ENCODE data around the gene TBC1D5.

The TBC1D5 gene

DNA sequence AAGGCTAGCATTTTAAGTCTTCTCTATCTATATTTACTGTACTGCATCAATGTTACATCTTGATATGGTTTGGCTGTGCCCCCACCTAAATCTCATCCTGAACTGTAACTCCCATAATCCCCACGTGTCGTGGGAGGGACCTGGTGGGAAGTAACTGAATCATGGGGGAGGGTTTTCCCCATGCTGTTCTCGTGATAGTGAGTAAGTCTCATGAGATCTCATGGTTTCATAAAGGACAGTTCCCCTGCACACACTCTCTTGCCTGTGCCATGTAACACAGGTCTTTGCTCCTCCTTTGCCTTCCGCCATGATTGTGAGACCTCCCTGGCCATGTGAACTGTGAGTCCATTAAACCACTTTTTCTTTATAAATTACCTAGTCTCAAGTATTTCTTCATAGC, 161.5 kb downstream of the TBC1D5 start:
- Mint-ChIP-seq H3K4me3 (no peak overlapping the region), H3K36me3 (peaks cover 14% of the 10 kb centered on the region), H3K9me3 (no peaks in the 10 kb centered on the region), H3K27me3 (no peaks in the 10 kb centered on the region), H3K4me1 (peaks cover 8% of the 10 kb centered on the region), H3K27ac (no peak overlapping the region)
- no peak for ATAC-seq

DNA sequence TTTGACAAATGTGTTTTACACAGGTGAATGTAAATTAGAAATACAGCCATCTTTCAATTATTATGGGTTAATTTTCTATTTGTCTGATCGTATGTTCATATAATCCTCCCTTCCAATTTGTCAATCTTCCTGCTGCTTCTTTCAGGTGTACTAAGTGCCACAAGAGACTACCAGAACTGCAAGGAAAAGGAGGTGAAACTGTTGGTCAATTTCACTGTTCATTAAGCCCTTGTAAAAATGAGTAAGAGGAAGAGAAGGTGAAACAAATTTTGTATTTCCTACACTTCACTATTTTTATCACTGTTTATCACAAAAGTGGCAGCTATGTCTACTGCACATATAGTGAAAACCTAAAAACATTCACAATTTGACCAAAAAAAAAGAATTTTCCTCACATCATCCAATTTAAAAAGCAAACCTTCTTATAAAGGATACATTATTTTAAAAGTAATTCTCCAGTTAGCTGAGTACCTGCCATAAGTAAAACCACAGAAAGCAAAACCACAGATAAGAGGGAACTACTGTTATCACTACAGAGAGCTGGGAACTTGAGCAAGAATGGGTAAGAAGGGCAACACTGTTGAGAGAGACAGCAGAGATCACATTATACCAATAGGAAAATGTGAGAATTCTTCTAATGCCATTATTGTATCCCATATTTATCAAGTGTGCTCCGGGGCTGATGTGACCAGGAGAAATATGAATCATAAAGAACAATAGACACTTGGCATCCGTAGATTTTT, 163.0 kb downstream of the TBC1D5 start:
- ATAC-seq = peak; percentile 96
- Mint-ChIP-seq H3K9me3 (no peaks in the 10 kb centered on the region), H3K27ac (peak overlapping the region; percentile 44), H3K4me1 (no peaks in the 10 kb centered on the region), H3K4me3 (no peak overlapping the region), H3K27me3 (no peaks in the 10 kb centered on the region), H3K36me3 (peaks cover 8% of the 10 kb centered on the region)

DNA sequence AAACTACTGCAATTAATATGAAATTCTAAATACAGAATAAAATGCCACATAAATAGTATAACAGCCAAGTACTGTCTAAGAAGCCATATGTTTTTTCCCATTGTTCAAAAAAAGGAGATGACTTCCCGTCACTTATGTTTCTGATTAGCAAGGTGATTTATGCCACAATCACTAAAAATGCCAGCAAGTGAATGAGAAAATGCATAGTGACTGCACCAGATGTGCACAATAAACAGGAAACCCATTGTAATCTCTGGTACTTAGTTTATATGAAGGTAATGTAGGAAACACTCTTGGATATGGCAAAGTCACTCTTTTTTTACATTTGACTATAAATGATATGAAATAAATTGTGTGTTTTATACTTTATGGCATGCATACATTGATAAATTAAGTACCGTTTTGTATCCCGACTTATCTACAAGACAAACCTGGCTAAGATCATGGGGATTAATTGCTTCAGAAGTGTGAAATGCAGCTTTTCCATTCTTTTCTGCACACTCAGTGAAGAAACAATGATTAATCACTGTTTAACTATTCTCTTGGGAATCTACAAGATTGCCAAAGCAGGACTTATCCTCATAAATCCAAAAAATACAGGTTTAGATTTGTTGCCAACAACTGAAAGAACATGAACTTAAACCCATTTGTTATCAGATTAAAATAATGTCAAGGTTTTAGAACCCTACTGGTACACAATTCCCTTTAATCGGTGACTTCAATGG, 164.5 kb downstream of the TBC1D5 start:
- no peak overlapping the region for H3K27ac Mint-ChIP-seq
- H3K9me3 Mint-ChIP-seq = no peaks in the 10 kb centered on the region
- H3K4me1 Mint-ChIP-seq = no peaks in the 10 kb centered on the region
- no peak overlapping the region for H3K4me3 Mint-ChIP-seq
- H3K36me3 Mint-ChIP-seq = no peaks in the 10 kb centered on the region
- H3K27me3 Mint-ChIP-seq = no peaks in the 10 kb centered on the region
- no peak for ATAC-seq

DNA sequence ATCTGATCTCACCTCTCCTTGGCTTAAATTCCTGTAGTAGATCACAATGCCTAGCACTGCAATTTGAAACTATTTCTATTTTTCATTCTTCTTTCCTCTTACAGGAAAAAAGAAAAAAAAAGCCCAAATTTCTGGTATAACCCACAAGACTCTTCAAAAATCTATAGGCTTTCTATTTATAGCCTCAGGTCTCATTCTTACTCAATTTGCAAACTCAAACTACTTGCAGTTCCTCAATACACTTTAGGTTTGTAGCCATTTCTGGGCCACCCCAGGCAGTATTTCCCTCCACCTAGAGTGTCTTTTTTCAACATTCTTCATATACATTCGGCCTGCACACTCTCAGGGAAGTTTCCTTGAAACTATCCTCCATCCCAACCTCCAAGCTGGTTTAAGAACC, 169.0 kb downstream of the TBC1D5 start:
- H3K4me3 Mint-ChIP-seq = no peak overlapping the region
- H3K4me1 Mint-ChIP-seq = no peaks in the 10 kb centered on the region
- no peak overlapping the region for H3K27ac Mint-ChIP-seq
- peak; percentile 88 for ATAC-seq
- no peaks in the 10 kb centered on the region for H3K36me3 Mint-ChIP-seq
- H3K27me3 Mint-ChIP-seq = no peaks in the 10 kb centered on the region
- H3K9me3 Mint-ChIP-seq = no peaks in the 10 kb centered on the region

DNA sequence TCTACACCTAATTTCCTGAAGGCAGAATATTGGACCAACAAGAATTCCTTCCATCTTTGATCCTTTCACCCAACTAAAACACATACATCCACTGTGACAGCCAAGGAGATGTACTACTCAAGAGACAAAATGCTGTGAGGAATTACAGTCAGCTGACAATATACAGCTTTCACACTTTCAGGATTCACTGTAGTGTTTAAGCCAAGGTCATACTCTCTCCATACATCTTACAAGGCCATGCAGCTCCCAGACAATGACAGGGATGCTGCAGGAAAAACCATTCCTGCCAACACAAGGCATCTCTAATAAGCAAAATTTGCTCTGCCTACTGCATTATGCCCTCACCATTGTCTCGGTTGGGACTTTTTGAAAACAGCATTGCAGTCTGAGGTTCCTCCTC, 170.7 kb downstream of the TBC1D5 start:
- Mint-ChIP-seq H3K36me3 (no peaks in the 10 kb centered on the region), H3K4me3 (no peak overlapping the region), H3K27ac (no peak overlapping the region), H3K9me3 (no peaks in the 10 kb centered on the region), H3K4me1 (no peaks in the 10 kb centered on the region), H3K27me3 (no peaks in the 10 kb centered on the region)
- ATAC-seq = no peak

DNA sequence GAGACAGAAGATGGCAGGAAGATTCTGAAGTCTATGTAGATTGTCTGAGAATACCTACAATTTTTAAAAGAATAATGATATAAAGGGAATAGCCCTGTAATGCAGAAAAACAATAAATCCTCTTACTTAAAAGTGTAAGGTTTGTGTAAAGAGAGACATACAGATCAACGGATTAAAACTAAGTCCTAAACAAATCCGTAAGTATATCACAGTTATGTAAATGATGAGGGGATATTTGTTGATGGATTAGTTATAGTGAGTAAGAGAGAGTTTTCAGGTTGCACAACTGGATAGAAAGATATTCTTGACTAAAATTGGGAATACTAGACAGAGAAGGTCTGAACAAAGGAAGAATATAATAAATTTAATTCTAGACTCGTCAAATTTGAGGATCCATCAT, 179.6 kb downstream of the TBC1D5 start:
- peaks cover 9% of the 10 kb centered on the region for H3K36me3 Mint-ChIP-seq
- no peak overlapping the region for H3K4me3 Mint-ChIP-seq
- no peak for ATAC-seq
- H3K27me3 Mint-ChIP-seq = no peaks in the 10 kb centered on the region
- H3K9me3 Mint-ChIP-seq = no peaks in the 10 kb centered on the region
- H3K4me1 Mint-ChIP-seq = peaks cover 7% of the 10 kb centered on the region
- no peak overlapping the region for H3K27ac Mint-ChIP-seq

DNA sequence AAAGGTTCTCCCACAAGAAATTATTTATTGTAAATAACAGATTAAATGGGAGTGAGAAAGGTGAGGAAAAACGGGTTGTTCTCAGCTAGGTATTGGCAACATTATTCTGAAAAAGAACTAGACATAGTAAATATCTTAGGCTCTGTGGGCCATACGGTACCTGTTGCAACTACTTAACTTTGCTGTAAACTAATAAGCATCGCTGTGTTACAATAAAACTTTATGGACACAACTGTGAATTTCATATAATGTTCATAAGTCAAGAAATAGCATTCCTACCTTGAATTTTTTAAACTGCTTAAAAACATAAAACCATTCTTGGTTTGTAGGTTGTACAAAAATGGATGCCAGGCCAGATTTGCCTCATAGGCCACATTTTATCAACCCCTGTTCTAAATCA, 183.9 kb downstream of the TBC1D5 start:
- H3K9me3 Mint-ChIP-seq = peaks cover 2% of the 10 kb centered on the region
- peaks cover 21% of the 10 kb centered on the region for H3K36me3 Mint-ChIP-seq
- no peak overlapping the region for H3K27ac Mint-ChIP-seq
- no peaks in the 10 kb centered on the region for H3K4me1 Mint-ChIP-seq
- H3K27me3 Mint-ChIP-seq = no peaks in the 10 kb centered on the region
- no peak overlapping the region for H3K4me3 Mint-ChIP-seq
- no peak for ATAC-seq

DNA sequence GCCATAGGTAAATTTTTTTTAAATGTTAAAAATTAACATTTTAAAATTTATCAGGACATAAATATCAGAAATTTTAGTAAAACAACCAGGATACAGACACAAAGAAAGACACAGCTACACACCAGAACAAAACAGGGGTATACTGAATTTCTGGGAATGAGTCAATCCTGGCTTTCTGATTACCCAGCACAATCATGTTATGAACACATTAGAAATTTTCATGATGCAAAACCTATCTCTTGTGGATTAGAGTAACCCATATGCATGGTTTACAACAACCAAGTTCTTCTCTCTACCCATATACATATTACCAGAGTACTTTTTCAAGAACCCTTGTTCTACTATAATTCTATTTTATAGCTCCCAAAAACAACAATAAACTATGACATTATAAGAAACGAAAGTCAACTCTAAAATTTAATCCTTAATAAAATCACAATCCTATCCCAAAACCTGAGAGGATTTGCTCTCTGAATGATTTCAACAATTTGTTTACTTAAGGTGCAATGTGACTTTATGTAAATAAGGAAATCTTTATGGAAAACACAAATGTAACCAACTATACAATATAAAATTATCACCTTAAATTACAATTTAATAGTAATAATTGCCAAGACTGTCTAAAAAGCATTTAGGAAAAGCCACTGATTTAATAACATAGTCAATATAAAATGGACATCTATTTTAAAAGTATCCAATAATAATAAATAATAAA, 184.5 kb downstream of the TBC1D5 start:
- ATAC-seq = no peak
- Mint-ChIP-seq H3K9me3 (peaks cover 2% of the 10 kb centered on the region), H3K4me1 (peaks cover under 1% of the 10 kb centered on the region), H3K27me3 (no peaks in the 10 kb centered on the region), H3K36me3 (peaks cover 14% of the 10 kb centered on the region), H3K27ac (no peak overlapping the region), H3K4me3 (no peak overlapping the region)

DNA sequence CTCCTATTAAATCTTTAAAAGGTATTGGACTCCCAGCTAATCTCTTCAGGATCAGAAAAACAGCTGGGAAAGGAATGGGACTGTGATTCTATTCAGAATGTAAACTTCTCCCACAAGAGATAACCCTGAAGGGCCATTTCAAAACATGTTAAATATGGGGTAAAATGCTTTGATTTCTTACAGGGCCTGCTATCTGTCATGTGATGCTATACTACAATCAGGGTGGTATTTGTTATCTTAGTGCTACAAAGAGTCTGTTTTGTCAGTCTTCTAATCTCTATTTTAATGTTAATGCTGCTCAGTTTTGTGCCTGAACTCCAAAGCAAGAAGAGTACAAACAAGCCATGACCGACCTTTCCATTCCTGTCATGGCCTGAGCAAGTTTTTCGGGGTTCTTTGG, 186.9 kb downstream of the TBC1D5 start:
- Mint-ChIP-seq H3K4me3 (no peak overlapping the region), H3K4me1 (peaks cover 18% of the 10 kb centered on the region), H3K9me3 (peaks cover 2% of the 10 kb centered on the region), H3K27ac (no peak overlapping the region), H3K36me3 (peaks cover 12% of the 10 kb centered on the region), H3K27me3 (no peaks in the 10 kb centered on the region)
- no peak for ATAC-seq

DNA sequence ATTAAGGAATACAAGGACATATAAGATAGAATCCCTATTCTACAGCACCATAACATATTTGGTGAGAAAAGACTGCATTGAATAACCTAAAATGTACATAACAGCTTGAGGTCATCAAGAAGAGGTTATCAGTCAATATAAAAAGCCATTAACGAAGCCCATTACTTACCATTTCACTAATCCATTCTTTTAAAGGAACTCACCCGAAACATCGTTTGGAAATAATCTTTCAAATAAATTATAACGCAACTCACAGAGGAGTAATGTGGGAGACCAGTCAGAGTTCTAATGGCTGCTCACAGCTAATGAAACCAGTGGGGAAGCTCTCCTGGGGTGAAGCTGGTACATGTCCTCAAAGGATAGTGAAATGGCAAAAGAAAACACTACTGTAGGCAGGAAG, 188.4 kb downstream of the TBC1D5 start:
- peaks cover 12% of the 10 kb centered on the region for H3K36me3 Mint-ChIP-seq
- H3K27ac Mint-ChIP-seq = no peak overlapping the region
- H3K27me3 Mint-ChIP-seq = no peaks in the 10 kb centered on the region
- peaks cover 18% of the 10 kb centered on the region for H3K4me1 Mint-ChIP-seq
- peaks cover 2% of the 10 kb centered on the region for H3K9me3 Mint-ChIP-seq
- ATAC-seq = no peak
- H3K4me3 Mint-ChIP-seq = no peak overlapping the region

DNA sequence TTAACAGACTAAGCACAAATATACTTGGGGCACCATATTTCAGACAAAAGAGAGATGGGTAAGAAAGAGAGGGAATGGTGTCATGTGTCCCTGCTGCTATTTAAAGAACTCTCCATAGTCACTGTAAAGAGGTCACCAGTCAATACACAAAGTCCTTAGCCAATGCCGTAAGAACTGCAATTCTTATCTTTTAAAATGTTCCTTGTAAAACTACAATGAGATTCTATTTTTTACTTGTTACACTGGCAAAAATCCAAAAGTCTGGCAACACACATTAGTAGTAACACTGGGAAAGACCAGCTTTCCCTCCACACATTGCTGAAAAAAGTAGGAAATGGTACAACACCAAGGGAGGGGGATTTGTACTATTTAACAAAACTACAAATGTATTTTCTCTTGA, 189.4 kb downstream of the TBC1D5 start:
- Mint-ChIP-seq H3K4me1 (peaks cover 18% of the 10 kb centered on the region), H3K36me3 (peaks cover 14% of the 10 kb centered on the region), H3K4me3 (no peak overlapping the region), H3K9me3 (peaks cover 2% of the 10 kb centered on the region), H3K27me3 (no peaks in the 10 kb centered on the region), H3K27ac (no peak overlapping the region)
- no peak for ATAC-seq

DNA sequence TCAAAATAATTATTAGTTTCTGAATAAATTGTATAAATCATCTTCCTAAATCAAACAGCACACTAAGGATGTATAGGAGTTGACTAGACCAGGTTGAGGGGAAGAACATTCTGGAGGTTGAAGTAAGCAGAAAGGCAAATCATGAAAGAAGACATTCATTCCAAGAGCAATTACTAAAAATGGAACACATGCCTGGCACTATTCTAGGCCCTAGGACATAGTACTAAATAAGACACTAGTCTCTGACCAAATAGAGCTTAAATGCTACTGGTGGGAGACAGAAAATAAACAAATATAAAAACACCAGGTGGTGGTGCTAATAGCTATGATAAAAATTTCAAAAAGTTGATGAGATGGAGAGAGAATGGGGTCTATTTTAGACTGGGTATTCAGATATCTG, 190.1 kb downstream of the TBC1D5 start:
- no peak for ATAC-seq
- Mint-ChIP-seq H3K9me3 (peaks cover 2% of the 10 kb centered on the region), H3K4me1 (peaks cover 18% of the 10 kb centered on the region), H3K27me3 (no peaks in the 10 kb centered on the region), H3K4me3 (no peak overlapping the region), H3K27ac (peak overlapping the region; percentile 2), H3K36me3 (peaks cover 17% of the 10 kb centered on the region)

DNA sequence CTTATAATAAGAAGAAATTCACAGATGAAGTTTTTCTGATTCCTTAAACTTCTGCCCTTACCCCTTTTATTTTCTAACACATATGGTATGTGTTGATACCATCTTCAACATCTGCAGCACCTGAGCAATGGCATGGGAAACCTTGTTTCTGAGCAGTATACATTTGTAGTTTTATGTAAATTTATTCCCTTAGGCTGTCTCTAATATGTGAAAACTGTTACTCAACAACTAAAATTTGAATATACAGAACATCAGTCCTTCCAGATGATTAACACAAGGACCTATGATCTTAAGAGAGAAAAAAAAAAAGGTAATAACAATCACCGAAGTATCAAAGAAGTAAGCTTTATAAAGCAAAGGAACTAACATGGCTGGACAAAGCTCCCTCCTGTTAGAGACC, 190.5 kb downstream of the TBC1D5 start:
- ATAC-seq = no peak
- H3K9me3 Mint-ChIP-seq = peaks cover 2% of the 10 kb centered on the region
- H3K4me3 Mint-ChIP-seq = no peak overlapping the region
- H3K27me3 Mint-ChIP-seq = no peaks in the 10 kb centered on the region
- H3K27ac Mint-ChIP-seq = peak overlapping the region; percentile 2
- peaks cover 19% of the 10 kb centered on the region for H3K36me3 Mint-ChIP-seq
- peaks cover 18% of the 10 kb centered on the region for H3K4me1 Mint-ChIP-seq

DNA sequence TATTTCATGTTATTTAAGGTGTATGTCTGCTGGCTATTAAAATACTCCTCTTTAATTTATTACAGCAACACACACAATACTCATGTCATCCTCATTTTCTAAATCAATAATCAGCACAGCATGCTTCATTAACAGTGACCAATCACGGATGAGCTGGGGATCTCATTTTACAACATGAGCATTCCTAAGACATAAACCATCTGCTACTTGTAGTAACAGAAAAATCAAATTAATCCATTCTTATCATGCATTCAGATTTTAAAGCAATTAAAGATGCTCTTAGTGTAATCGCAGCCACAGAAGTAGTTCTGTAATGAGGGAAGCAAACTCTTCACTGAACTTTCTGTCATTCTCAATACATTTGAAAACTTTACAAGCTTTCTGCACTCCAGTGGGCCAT, 191.1 kb downstream of the TBC1D5 start:
- H3K4me1 Mint-ChIP-seq = peaks cover 18% of the 10 kb centered on the region
- H3K4me3 Mint-ChIP-seq = no peak overlapping the region
- peak overlapping the region; percentile 2 for H3K27ac Mint-ChIP-seq
- no peaks in the 10 kb centered on the region for H3K27me3 Mint-ChIP-seq
- ATAC-seq = no peak
- peaks cover 2% of the 10 kb centered on the region for H3K9me3 Mint-ChIP-seq
- peaks cover 22% of the 10 kb centered on the region for H3K36me3 Mint-ChIP-seq

DNA sequence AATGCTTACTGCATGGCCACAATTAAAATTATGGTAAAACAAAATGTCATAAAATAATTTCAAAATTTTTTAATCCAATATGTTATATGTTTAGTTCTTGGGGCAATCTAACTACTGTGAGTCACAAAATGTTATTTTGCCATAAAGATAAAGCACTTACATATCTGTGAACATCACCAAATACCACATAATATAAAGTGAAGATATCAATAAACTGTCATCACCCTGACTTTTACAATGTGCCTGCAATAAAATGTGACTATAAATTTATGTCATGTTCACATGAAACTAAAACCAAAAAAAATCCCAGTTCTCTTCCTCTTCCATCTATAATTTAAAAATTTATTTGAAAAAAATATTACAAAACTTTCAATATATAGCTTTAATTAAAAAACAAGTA, 191.8 kb downstream of the TBC1D5 start:
- H3K4me1 Mint-ChIP-seq = peaks cover 18% of the 10 kb centered on the region
- H3K4me3 Mint-ChIP-seq = no peak overlapping the region

More for the DNA sequence above, 191.8 kb downstream of the TBC1D5 start:
- H3K36me3 Mint-ChIP-seq = peaks cover 17% of the 10 kb centered on the region
- no peak for ATAC-seq
- H3K27ac Mint-ChIP-seq = no peak overlapping the region
- no peaks in the 10 kb centered on the region for H3K9me3 Mint-ChIP-seq
- no peaks in the 10 kb centered on the region for H3K27me3 Mint-ChIP-seq

Measured in stimulated activated memory B cell treated with anti-CD40 and anti-IgM and Interleukin-4, amounts not matched to agents 10 μg/mL and 1 μg/mL and 100 μg/mL, for 72 hours (primary cell).